Ishikawa (cell line): Measurements from ENCODE around the gene FBXO28.

Experiments
- NFIC ChIP-seq: IDR thresholded peaks from 2 replicates; pipeline ENCODE4 v1.6.1; 2012
- RAD21 ChIP-seq: IDR thresholded peaks from 2 replicates; pipeline ENCODE4 v1.6.1; 2012; ENCODE audit warnings: low read depth
- TAF1 ChIP-seq: IDR thresholded peaks from 2 replicates; pipeline ENCODE4 v1.6.1; 2012; ENCODE audit warnings: low read depth, mild to moderate bottlenecking
- YY1 ChIP-seq: IDR thresholded peaks from 2 replicates; pipeline ENCODE4 v1.6.1; 2012; ENCODE audit warnings: low read depth
- TF ChIP-seq, protein P1 (sequence below): IDR thresholded peaks from 2 replicates; pipeline ENCODE4 v1.6.1; 2012
- TF ChIP-seq, protein P2 (sequence below): IDR thresholded peaks from 2 replicates; pipeline ENCODE4 v1.6.1; 2012; ENCODE audit warnings: low read depth, mild to moderate bottlenecking

DNA sequence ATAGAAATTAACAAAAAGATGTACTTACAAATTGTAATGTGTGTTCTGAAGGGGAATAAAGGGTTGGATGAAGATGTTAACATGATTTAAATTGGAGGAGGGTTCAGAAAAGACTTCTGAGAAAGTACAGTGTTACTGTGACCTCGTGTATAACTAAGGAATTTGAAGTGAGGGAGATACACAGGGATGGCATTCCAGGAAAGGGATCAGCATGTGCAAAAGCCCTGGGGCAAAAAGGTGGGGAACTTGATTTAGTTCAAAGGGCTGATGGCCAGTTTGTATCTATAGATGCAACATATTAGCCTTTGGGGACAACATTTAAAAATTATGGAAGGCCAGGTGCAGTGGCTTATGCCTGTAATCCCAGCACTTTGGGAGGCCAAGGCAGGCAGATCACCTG is 35.8 kb downstream of the FBXO28 start:
- TF ChIP-seq NFIC (no peak), YY1 (no peak), RAD21 (no peak), TAF1 (no peak)
- TF ChIP-seq, protein P1, sequence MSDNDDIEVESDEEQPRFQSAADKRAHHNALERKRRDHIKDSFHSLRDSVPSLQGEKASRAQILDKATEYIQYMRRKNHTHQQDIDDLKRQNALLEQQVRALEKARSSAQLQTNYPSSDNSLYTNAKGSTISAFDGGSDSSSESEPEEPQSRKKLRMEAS: no peak
- TF ChIP-seq, protein P2, sequence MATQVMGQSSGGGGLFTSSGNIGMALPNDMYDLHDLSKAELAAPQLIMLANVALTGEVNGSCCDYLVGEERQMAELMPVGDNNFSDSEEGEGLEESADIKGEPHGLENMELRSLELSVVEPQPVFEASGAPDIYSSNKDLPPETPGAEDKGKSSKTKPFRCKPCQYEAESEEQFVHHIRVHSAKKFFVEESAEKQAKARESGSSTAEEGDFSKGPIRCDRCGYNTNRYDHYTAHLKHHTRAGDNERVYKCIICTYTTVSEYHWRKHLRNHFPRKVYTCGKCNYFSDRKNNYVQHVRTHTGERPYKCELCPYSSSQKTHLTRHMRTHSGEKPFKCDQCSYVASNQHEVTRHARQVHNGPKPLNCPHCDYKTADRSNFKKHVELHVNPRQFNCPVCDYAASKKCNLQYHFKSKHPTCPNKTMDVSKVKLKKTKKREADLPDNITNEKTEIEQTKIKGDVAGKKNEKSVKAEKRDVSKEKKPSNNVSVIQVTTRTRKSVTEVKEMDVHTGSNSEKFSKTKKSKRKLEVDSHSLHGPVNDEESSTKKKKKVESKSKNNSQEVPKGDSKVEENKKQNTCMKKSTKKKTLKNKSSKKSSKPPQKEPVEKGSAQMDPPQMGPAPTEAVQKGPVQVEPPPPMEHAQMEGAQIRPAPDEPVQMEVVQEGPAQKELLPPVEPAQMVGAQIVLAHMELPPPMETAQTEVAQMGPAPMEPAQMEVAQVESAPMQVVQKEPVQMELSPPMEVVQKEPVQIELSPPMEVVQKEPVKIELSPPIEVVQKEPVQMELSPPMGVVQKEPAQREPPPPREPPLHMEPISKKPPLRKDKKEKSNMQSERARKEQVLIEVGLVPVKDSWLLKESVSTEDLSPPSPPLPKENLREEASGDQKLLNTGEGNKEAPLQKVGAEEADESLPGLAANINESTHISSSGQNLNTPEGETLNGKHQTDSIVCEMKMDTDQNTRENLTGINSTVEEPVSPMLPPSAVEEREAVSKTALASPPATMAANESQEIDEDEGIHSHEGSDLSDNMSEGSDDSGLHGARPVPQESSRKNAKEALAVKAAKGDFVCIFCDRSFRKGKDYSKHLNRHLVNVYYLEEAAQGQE: no peak
